Stomach (tissue), 4 donors: Measurements from ENCODE around the gene FAM219A.

Experiments
- CTCF ChIP-seq, 7 experiments: fragments of 450-650 bp in 4 of 7; fragments of 200-600 bp in 3 of 7; sonication (generic) in 3 of 7; IDR thresholded peaks; one replicate each; pipeline ENCODE4 v1.5.1; 2016 to 2019; ENCODE audit warnings: antibody characterized with exemption in 7 of 7, control low read depth in 2 of 7, mild to moderate bottlenecking in 1 of 7
- EP300 ChIP-seq: sonication (generic); formaldehyde crosslinking; IDR thresholded peaks from one replicate; pipeline ENCODE4 v1.6.1; 2017; ENCODE audit warnings: antibody characterized with exemption
- POLR2A ChIP-seq, 4 donors: fragments of 450-650 bp; IDR thresholded peaks; one replicate each; pipeline ENCODE4 v1.6.1; 2016; ENCODE audit warnings: antibody characterized with exemption in 4 of 4, control low read depth in 2 of 4, mild to moderate bottlenecking in 1 of 4, moderate library complexity in 1 of 4
- POLR2AphosphoS5 ChIP-seq, 3 donors: sonication (generic); formaldehyde crosslinking; IDR thresholded peaks; one replicate each; pipeline ENCODE4 v1.6.1; 2016; ENCODE audit warnings: antibody characterized with exemption in 3 of 3

DNA sequence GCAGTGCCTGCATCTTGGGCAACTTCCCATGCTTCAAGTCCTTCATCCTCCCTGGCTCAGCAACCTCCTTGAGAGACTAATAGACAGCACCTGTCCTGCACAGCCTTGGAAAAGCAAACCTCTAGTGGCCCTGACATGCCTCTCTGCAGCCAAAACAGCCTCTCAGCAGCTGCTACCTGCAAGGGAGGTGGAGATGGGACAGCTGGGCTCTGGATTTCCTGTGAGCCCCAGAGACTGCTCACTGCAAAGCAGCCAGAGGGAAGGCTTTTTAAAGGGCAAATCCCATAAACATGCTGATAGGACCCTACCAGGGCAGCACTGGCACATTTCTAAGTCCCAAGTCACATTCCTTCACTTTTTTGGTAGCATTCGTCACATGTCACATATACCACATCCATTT, 50.2 kb downstream of the FAM219A start:
- TF ChIP-seq CTCF (IDR thresholded peaks at IDR 0.05) (no peak), POLR2A (IDR thresholded peaks at IDR 0.05) (no peak), EP300 (no peak), POLR2AphosphoS5 (IDR thresholded peaks at IDR 0.05) (no peak)
